ENCODE results near the gene ARHGEF28. TPM values are rescaled to one million over a fixed set of nuclear protein-coding genes. Genes with fewer than 3 reads are reported as not detected.

Gene ARHGEF28
- total and polyA plus RNA-seq, 9 of the 15 experiments (the other 6 are each of a cell fraction or from before 2014, with no cell fraction given) = 0.27 TPM; not detected in 8

DNA sequence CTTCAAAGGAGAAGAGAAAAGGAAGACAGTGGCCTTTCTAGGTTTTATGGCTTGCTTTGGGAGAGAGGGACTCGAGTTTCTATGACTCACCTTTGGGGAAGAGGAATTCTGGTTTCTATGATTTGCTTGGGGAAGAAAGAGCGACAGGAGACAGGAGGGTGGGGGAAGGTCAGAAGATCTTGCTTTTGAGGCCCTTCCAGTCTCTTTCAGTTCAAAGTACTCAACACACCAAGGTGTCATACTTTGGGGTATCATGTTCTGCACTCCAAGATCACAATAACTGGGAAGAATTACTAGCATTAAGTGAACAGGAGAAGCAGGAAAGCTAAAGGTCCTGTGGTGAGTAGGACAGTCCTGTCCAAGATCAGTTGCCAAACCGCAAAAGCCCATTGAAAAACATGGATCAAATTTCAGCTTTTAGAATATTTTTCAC is 324.5 kb downstream of the ARHGEF28 start:
- Histone ChIP-seq H2AFZ (ENCODE audit: low read depth, low read length) (no peak overlapping the region), H3K9me3 (replicated peaks; ENCODE audit: control insufficient read depth, insufficient read depth, low read depth, low read length) (no peaks in the 10 kb centered on the region), H3K27me3 (ENCODE audit: control insufficient read depth in 2 of 2, insufficient read depth in 2 of 2, low read length in 2 of 2) (peaks cover 0 to 4% of the 10 kb centered on the region in 2 experiments; a peak in 2 of 5 replicates), H4K20me1 (replicated peaks; ENCODE audit: control insufficient read depth, insufficient read depth, low read length) (no peaks in the 10 kb centered on the region), H3K4me2 (ENCODE audit: insufficient read depth, low read length) (no peak overlapping the region), H3K27ac (ENCODE audit: extremely low read depth, low read depth, low read length) (no peak overlapping the region), H3K4me3 (no peak overlapping the region), H3K36me3 (ENCODE audit: control insufficient read depth, insufficient read depth, low read length) (no peaks in the 10 kb centered on the region), H3K79me2 (ENCODE audit: control insufficient read depth, insufficient read depth, low read length) (no peaks in the 10 kb centered on the region), H3K9me1 (ENCODE audit: control insufficient read depth, insufficient read depth, low read length) (no peaks in the 10 kb centered on the region), H3K9ac (ENCODE audit: insufficient read depth in 1 of 2, low read depth in 2 of 2, low read length in 2 of 2) (no peak overlapping the region), H3K4me1 (replicated peaks in 1 of 2; ENCODE audit: control insufficient read depth in 2 of 2, insufficient read depth in 2 of 2, low read length in 2 of 2) (no peaks in the 10 kb centered on the region)
- in situ Hi-C loops (cut with MboI) (no loop called here), intact Hi-C loops (cut with micrococcal nuclease) (no loop called here)
- ChIA-PET CTCF (ENCODE audit: low intra/inter-chr PET ratio) (no interaction called here), POLR2A (no interaction called here)
- DNase-seq (ENCODE audit: extremely low read depth in 1 of 4, low spot score in 3 of 4) = no peak
- 4% methylated on average over 3 of the region's 3 CpGs for WGBS (ENCODE audit: insufficient coverage, low coverage, missing lambda C conversion rate)
- no TSS peak for BruUV-seq (replicated peaks)
- TF ChIP-seq, protein P1, sequence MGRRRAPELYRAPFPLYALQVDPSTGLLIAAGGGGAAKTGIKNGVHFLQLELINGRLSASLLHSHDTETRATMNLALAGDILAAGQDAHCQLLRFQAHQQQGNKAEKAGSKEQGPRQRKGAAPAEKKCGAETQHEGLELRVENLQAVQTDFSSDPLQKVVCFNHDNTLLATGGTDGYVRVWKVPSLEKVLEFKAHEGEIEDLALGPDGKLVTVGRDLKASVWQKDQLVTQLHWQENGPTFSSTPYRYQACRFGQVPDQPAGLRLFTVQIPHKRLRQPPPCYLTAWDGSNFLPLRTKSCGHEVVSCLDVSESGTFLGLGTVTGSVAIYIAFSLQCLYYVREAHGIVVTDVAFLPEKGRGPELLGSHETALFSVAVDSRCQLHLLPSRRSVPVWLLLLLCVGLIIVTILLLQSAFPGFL (CRISPR knock-in tag; IDR thresholded peaks at IDR 0.05) = no peak
- TF ChIP-seq, protein P2, sequence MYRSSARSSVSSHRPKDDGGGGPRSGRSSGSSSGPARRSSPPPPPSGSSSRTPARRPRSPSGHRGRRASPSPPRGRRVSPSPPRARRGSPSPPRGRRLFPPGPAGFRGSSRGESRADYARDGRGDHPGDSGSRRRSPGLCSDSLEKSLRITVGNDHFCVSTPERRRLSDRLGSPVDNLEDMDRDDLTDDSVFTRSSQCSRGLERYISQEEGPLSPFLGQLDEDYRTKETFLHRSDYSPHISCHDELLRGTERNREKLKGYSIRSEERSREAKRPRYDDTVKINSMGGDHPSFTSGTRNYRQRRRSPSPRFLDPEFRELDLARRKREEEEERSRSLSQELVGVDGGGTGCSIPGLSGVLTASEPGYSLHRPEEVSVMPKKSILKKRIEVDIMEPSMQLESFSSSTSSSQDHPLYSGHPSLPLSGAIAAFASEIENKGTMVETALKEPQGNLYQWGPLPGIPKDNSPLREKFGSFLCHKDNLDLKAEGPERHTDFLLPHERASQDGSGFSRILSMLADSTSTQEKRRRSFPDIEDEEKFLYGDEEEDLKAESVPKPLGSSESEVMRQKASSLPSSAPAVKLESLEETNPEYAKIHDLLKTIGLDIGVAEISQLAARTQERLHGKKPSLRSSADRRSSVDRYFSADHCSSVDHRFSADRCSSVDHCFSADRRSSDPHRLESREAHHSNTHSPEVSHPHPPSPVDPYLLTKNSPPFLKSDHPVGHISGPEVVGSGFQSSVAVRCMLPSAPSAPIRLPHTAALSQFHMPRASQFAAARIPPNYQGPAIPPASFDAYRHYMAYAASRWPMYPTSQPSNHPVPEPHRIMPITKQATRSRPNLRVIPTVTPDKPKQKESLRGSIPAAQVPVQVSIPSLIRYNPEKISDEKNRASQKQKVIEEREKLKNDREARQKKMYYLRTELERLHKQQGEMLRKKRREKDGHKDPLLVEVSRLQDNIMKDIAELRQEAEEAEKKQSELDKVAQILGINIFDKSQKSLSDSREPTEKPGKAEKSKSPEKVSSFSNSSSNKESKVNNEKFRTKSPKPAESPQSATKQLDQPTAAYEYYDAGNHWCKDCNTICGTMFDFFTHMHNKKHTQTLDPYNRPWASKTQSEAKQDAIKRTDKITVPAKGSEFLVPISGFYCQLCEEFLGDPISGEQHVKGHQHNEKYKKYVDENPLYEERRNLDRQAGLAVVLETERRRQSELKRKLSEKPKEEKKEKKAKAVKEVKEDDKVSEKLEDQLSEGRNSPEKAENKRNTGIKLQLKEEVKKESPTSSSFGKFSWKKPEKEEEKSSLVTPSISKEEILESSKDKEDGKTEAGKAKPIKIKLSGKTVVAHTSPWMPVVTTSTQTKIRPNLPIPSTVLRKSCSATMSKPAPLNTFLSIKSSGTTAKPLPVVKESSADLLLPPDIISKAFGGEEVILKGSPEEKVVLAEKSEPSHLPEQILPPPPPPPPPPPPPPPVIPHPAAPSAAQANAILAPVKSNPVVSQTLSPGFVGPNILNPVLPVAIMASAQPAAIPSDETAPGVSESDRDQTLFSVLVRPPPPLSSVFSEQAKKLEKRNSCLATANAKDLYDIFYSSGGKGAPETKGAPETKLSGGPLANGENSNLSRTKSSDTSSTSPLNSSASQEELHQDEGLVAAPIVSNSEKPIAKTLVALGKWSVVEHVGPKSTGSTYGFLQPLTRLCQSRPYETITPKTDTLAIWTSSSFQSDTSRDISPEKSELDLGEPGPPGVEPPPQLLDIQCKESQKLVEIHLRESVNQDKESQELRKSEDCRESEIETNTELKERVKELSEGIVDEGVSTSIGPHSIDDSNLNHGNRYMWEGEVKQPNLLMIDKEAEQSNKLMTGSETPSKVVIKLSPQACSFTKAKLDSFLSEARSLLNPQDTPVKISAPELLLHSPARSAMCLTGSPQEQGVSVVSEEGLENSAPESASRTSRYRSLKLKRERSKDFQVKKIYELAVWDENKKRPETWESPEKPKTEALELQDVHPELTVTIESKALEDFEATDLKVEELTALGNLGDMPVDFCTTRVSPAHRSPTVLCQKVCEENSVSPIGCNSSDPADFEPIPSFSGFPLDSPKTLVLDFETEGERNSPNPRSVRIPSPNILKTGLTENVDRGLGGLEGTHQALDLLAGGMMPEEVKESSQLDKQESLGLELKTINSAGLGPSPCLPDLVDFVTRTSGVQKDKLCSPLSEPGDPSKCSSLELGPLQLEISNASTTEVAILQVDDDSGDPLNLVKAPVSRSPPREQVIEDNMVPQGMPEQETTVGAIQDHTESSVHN (IDR thresholded peaks at IDR 0.05; ENCODE audit: borderline replicate concordance in 1 of 2, low read depth in 1 of 2) = no peak
- TF ChIP-seq NCOR1 (IDR thresholded peaks at IDR 0.05) (no peak), ZNF696 (CRISPR knock-in tag; conservative IDR thresholded peaks at IDR 0.05) (no peak)
- no peak for ATAC-seq
- no peak for FAIRE-seq
